Neural crest cell (in vitro differentiated cells): Measurements from ENCODE around the gene IGF2R. TPM values are rescaled to one million over a fixed set of nuclear protein-coding genes. Genes with fewer than 3 reads are reported as not detected.

ENCODE experiments used
- DNase-seq: peaks from one replicate; pipeline ENCODE4 v3.0.0; 2021; ENCODE audit warnings: low read depth, mixed read lengths, low spot score
- H3K27ac Mint-ChIP-seq: one replicate; pipeline ENCODE4 v1.8.0; 2021; ENCODE audit warnings: mild to moderate bottlenecking, mixed read lengths; ENCODE audit not compliant: unreplicated experiment
- H3K27me3 Mint-ChIP-seq: 2 replicates; pipeline ENCODE4 v1.8.0; 2021; ENCODE audit warnings: low read depth, mild to moderate bottlenecking, mixed read lengths
- H3K36me3 Mint-ChIP-seq: 2 replicates; pipeline ENCODE4 v1.8.0; 2021; ENCODE audit warnings: low read depth, mild to moderate bottlenecking, mixed read lengths
- H3K4me1 Mint-ChIP-seq: 2 replicates; pipeline ENCODE4 v1.8.0; 2021; ENCODE audit warnings: mixed read lengths
- H3K4me3 Mint-ChIP-seq: one replicate; pipeline ENCODE4 v1.8.0; 2021; ENCODE audit warnings: mild to moderate bottlenecking, mixed read lengths
- H3K9me3 Mint-ChIP-seq: 2 replicates; pipeline ENCODE4 v1.8.0; 2021; ENCODE audit warnings: mixed read lengths
- CTCF ChIP-seq: fragments of 200-600 bp; sonication (generic); conservative IDR thresholded peaks from 2 replicates; pipeline ENCODE4 v1.5.0; 2021; ENCODE audit warnings: antibody characterized with exemption, mild to moderate bottlenecking
- total RNA-seq: library from RNA; stranded (reverse); gene quantifications from 2 replicates; pipeline ENCODE4 v1.2.1, GENCODE V29; 2021

IGF2R gene
- total RNA-seq, 1 donor from 2014 or later, result 97.3 TPM

DNA sequence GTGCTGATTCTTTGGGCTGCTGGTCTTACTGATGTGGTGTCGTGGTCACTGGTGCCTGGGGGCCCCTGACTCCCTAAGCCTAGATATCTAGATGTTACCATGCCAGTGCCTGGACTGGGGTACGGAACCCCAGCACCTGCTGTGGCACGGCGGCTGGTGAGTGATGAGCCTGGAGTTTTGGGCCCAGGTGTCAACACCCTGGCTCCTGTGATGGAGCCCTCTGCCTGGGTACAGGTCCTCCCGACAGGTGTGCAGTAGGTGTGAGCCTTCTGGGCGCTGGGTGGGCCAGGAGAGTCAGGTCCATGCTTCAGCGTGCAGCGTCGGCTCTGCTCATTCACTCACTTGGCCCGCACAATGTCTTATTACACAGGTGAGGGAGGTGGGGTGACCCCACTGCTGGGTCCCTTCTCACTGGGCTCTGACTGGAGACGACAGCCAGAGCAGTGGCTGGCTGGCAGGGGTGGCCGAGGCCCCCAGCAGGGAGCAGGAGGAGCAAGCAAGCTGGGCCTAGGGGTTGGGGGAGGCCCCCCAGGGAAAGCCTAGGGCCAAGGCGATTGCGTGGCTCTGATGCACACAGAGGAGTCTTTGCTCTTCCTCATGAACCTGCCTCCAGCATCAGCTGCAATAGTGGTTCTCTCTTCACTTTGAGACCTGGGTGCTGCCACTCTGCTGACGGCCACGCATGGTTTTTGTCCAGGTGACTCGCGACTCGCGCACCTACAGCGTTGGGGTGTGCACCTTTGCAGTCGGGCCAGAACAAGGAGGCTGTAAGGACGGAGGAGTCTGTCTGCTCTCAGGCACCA is 110.2 kb downstream of the IGF2R start:
- Mint-ChIP-seq H3K27me3 (no peaks in the 10 kb centered on the region), H3K36me3 (peaks cover 37% of the 10 kb centered on the region), H3K4me3 (no peak overlapping the region), H3K27ac (no peak overlapping the region), H3K9me3 (no peaks in the 10 kb centered on the region), H3K4me1 (no peaks in the 10 kb centered on the region)
- no peak for TF ChIP-seq CTCF
- no peak for DNase-seq

GRCh38 chr6:160079686-160080043 is 110.8 kb downstream of the IGF2R start:
- no peaks in the 10 kb centered on the region for H3K4me1 Mint-ChIP-seq
- H3K27ac Mint-ChIP-seq, result no peak overlapping the region
- peaks cover 37% of the 10 kb centered on the region for H3K36me3 Mint-ChIP-seq
- DNase-seq, result no peak
- H3K4me3 Mint-ChIP-seq, result no peak overlapping the region
- no peaks in the 10 kb centered on the region for H3K27me3 Mint-ChIP-seq
- H3K9me3 Mint-ChIP-seq, result no peaks in the 10 kb centered on the region
- no peak for TF ChIP-seq CTCF

GRCh38 chr6:160080097-160080496 is 111.2 kb downstream of the IGF2R start:
- no peaks in the 10 kb centered on the region for H3K9me3 Mint-ChIP-seq
- H3K4me1 Mint-ChIP-seq, result no peaks in the 10 kb centered on the region
- DNase-seq, result no peak
- no peak for TF ChIP-seq CTCF
- H3K27me3 Mint-ChIP-seq, result no peaks in the 10 kb centered on the region
- no peak overlapping the region for H3K27ac Mint-ChIP-seq
- peaks cover 35% of the 10 kb centered on the region for H3K36me3 Mint-ChIP-seq
- no peak overlapping the region for H3K4me3 Mint-ChIP-seq

- Mint-ChIP-seq H3K36me3 (peaks cover 41% of the 10 kb centered on the region), H3K27me3 (no peaks in the 10 kb centered on the region), H3K4me3 (no peak overlapping the region), H3K9me3 (no peaks in the 10 kb centered on the region), H3K4me1 (no peaks in the 10 kb centered on the region), H3K27ac (no peak overlapping the region)
- TF ChIP-seq CTCF, result no peak
- no peak for DNase-seq
These were observed 112.5 kb downstream of the IGF2R start for GRCh38 chr6:160081398-160081797.

DNA sequence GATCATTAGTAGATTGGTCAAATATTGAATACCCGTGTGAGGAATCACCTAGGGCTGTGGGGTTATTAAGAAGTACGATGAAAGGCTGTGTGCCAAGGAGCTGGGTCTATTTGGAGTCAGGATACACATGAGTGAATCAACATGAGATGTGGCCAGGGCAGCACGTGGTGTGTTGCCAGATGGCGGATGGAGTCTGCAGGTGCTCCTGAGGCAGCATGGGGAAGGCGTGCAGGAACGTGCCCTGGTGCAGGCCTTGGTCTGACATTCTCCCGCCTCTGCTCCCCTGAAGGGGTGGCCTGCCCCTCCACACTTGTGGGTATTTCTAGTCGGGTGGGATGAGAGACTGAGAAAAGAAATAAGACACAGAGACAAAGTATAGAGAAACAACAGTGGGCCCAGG is 113.7 kb downstream of the IGF2R start:
- no peaks in the 10 kb centered on the region for H3K4me1 Mint-ChIP-seq
- H3K4me3 Mint-ChIP-seq, result no peak overlapping the region
- no peaks in the 10 kb centered on the region for H3K9me3 Mint-ChIP-seq
- no peak overlapping the region for H3K27ac Mint-ChIP-seq
- no peak for DNase-seq
- peaks cover 37% of the 10 kb centered on the region for H3K36me3 Mint-ChIP-seq
- H3K27me3 Mint-ChIP-seq, result no peaks in the 10 kb centered on the region
- TF ChIP-seq CTCF, result no peak
